ENCODE data around the gene LSMEM2. TPM values are rescaled to one million over a fixed set of nuclear protein-coding genes. Genes with fewer than 3 reads are reported as not detected.
"Not testable (repeated sequence)": the region's sequence is repeated elsewhere in the genome, so short reads cannot be mapped to it uniquely, and the experiment has no call there.

LSMEM2 gene
- total RNA-seq, 1 donor from 2014 or later, result not detected

GRCh38 chr3:50239649-50240048 lies 39.2 kb upstream of the LSMEM2 start:
- H3K27ac Mint-ChIP-seq, result peak overlapping the region; percentile 72

GRCh38 chr3:50241163-50241562 lies 37.7 kb upstream of the LSMEM2 start:
- H3K27ac Mint-ChIP-seq, result peak overlapping the region; percentile 94
- intact Hi-C loops (cut with micrococcal nuclease), result no loop called here
- no peaks in the 10 kb centered on the region for H3K27me3 Mint-ChIP-seq (ENCODE audit: insufficient read depth)
- H3K9me3 Mint-ChIP-seq, result no peaks in the 10 kb centered on the region
- H3K36me3 Mint-ChIP-seq (ENCODE audit: low read depth), result peaks cover 21% of the 10 kb centered on the region
- H3K4me3 Mint-ChIP-seq, result peak overlapping the region; percentile 74
- peaks cover 72% of the 10 kb centered on the region for H3K4me1 Mint-ChIP-seq (ENCODE audit: low read depth)
- DNase-seq (ENCODE audit: low spot score), result no peak

More at GRCh38 chr3:50239649-50240048, 39.2 kb upstream of the LSMEM2 start:
- intact Hi-C loops (cut with micrococcal nuclease), result loop anchor here (2.0 to 5.0 kb wide), 4 partner anchors 383 to 897 kb away; partner anchors contain the start of genes APEH, GMPPB, TRAIP and USP4
- H3K9me3 Mint-ChIP-seq, result no peaks in the 10 kb centered on the region
- peak overlapping the region; percentile 99 for H3K4me3 Mint-ChIP-seq
- H3K36me3 Mint-ChIP-seq (ENCODE audit: low read depth), result peaks cover 21% of the 10 kb centered on the region
- no peak for DNase-seq (ENCODE audit: low spot score)
- peaks cover 67% of the 10 kb centered on the region for H3K4me1 Mint-ChIP-seq (ENCODE audit: low read depth)
- H3K27me3 Mint-ChIP-seq (ENCODE audit: insufficient read depth), result no peaks in the 10 kb centered on the region

- Mint-ChIP-seq H3K4me1 (ENCODE audit: low read depth) (peaks cover 79% of the 10 kb centered on the region), H3K4me3 (peak overlapping the region; percentile 81)
Measured at GRCh38 chr3:50241713-50242380, 37.0 kb upstream of the LSMEM2 start.

GRCh38 chr3:50242381-50242770 lies 36.5 kb upstream of the LSMEM2 start:
- intact Hi-C loops (cut with micrococcal nuclease), result no loop called here
- peak overlapping the region; percentile 94 for H3K27ac Mint-ChIP-seq
- DNase-seq (ENCODE audit: low spot score), result no peak
- H3K27me3 Mint-ChIP-seq (ENCODE audit: insufficient read depth), result no peaks in the 10 kb centered on the region
- peak overlapping the region; percentile 81 for H3K4me3 Mint-ChIP-seq
- H3K4me1 Mint-ChIP-seq (ENCODE audit: low read depth), result peaks cover 84% of the 10 kb centered on the region
- peaks cover 21% of the 10 kb centered on the region for H3K36me3 Mint-ChIP-seq (ENCODE audit: low read depth)
- no peaks in the 10 kb centered on the region for H3K9me3 Mint-ChIP-seq

More at GRCh38 chr3:50241713-50242380, 37.0 kb upstream of the LSMEM2 start:
- no peak for DNase-seq (ENCODE audit: low spot score)
- H3K36me3 Mint-ChIP-seq (ENCODE audit: low read depth), result peaks cover 21% of the 10 kb centered on the region
- no peaks in the 10 kb centered on the region for H3K9me3 Mint-ChIP-seq
- intact Hi-C loops (cut with micrococcal nuclease), result no loop called here
- no peaks in the 10 kb centered on the region for H3K27me3 Mint-ChIP-seq (ENCODE audit: insufficient read depth)
- H3K27ac Mint-ChIP-seq, result peak overlapping the region; percentile 94

- H3K27ac Mint-ChIP-seq, result peak overlapping the region; percentile 94
- DNase-seq (ENCODE audit: low spot score), result no peak
- intact Hi-C loops (cut with micrococcal nuclease), result no loop called here
- no peaks in the 10 kb centered on the region for H3K27me3 Mint-ChIP-seq (ENCODE audit: insufficient read depth)
- H3K36me3 Mint-ChIP-seq (ENCODE audit: low read depth), result peaks cover 20% of the 10 kb centered on the region
- peak overlapping the region; percentile 81 for H3K4me3 Mint-ChIP-seq
- no peaks in the 10 kb centered on the region for H3K9me3 Mint-ChIP-seq
- H3K4me1 Mint-ChIP-seq (ENCODE audit: low read depth), result peaks cover 85% of the 10 kb centered on the region
Measured at GRCh38 chr3:50242851-50243542, 35.9 kb upstream of the LSMEM2 start.

- no peak for DNase-seq (ENCODE audit: low spot score)
- Mint-ChIP-seq H3K4me1 (ENCODE audit: low read depth) (peaks cover 83% of the 10 kb centered on the region), H3K27me3 (ENCODE audit: insufficient read depth) (no peaks in the 10 kb centered on the region), H3K36me3 (ENCODE audit: low read depth) (peaks cover 19% of the 10 kb centered on the region), H3K9me3 (no peaks in the 10 kb centered on the region), H3K4me3 (peak overlapping the region; percentile 28), H3K27ac (peak overlapping the region; percentile 94)
- intact Hi-C loops (cut with micrococcal nuclease), result no loop called here
Measured at GRCh38 chr3:50243543-50243895, 35.4 kb upstream of the LSMEM2 start.

GRCh38 chr3:50244813-50245212 lies 34.1 kb upstream of the LSMEM2 start:
- Mint-ChIP-seq H3K36me3 (ENCODE audit: low read depth) (peaks cover 14% of the 10 kb centered on the region), H3K4me1 (ENCODE audit: low read depth) (peaks cover 71% of the 10 kb centered on the region), H3K4me3 (peak overlapping the region; percentile 26), H3K27ac (peak overlapping the region; percentile 98)
- intact Hi-C loops (cut with micrococcal nuclease); H3K9me3 Mint-ChIP-seq; H3K27me3 Mint-ChIP-seq (ENCODE audit: insufficient read depth); DNase-seq (ENCODE audit: low spot score): not testable (repeated sequence)

- Mint-ChIP-seq H3K27me3 (ENCODE audit: insufficient read depth) (no peaks in the 10 kb centered on the region), H3K4me3 (peak overlapping the region; percentile 82), H3K27ac (peak overlapping the region; percentile 98), H3K9me3 (no peaks in the 10 kb centered on the region), H3K36me3 (ENCODE audit: low read depth) (peaks cover 11% of the 10 kb centered on the region), H3K4me1 (ENCODE audit: low read depth) (peaks cover 70% of the 10 kb centered on the region)
- no peak for DNase-seq (ENCODE audit: low spot score)
- intact Hi-C loops (cut with micrococcal nuclease), result no loop called here
Measured at GRCh38 chr3:50245251-50245745, 33.6 kb upstream of the LSMEM2 start.

GRCh38 chr3:50245831-50246516 lies 32.9 kb upstream of the LSMEM2 start:
- no peaks in the 10 kb centered on the region for H3K27me3 Mint-ChIP-seq (ENCODE audit: insufficient read depth)
- H3K4me3 Mint-ChIP-seq, result peak overlapping the region; percentile 82
- intact Hi-C loops (cut with micrococcal nuclease), result loop anchor here (1.0 kb wide), 8 partner anchors 8 to 317 kb away; partner anchors contain the start of genes HYAL3, MON1A and NAA80
- H3K9me3 Mint-ChIP-seq, result no peaks in the 10 kb centered on the region
- peaks cover 70% of the 10 kb centered on the region for H3K4me1 Mint-ChIP-seq (ENCODE audit: low read depth)
- peak; percentile 88 for DNase-seq (ENCODE audit: low spot score)
- peaks cover 12% of the 10 kb centered on the region for H3K36me3 Mint-ChIP-seq (ENCODE audit: low read depth)
- peak overlapping the region; percentile 98 for H3K27ac Mint-ChIP-seq

GRCh38 chr3:50246517-50246954 lies 32.4 kb upstream of the LSMEM2 start:
- Mint-ChIP-seq H3K4me1 (ENCODE audit: low read depth) (peaks cover 70% of the 10 kb centered on the region), H3K36me3 (ENCODE audit: low read depth) (peaks cover 14% of the 10 kb centered on the region), H3K4me3 (peak overlapping the region; percentile 82), H3K27ac (peak overlapping the region; percentile 98), H3K27me3 (ENCODE audit: insufficient read depth) (no peaks in the 10 kb centered on the region), H3K9me3 (no peaks in the 10 kb centered on the region)
- intact Hi-C loops (cut with micrococcal nuclease), result loop anchor here (1.0 kb wide), 8 partner anchors 8 to 317 kb away; partner anchors contain the start of genes HYAL3, MON1A and NAA80
- peak; percentile 80 for DNase-seq (ENCODE audit: low spot score)

GRCh38 chr3:50248387-50248786 lies 30.5 kb upstream of the LSMEM2 start:
- Mint-ChIP-seq H3K4me3 (peak overlapping the region; percentile 51), H3K27ac (peak overlapping the region; percentile 91), H3K4me1 (ENCODE audit: low read depth) (peaks cover 53% of the 10 kb centered on the region), H3K9me3 (no peaks in the 10 kb centered on the region), H3K36me3 (ENCODE audit: low read depth) (peaks cover 10% of the 10 kb centered on the region), H3K27me3 (ENCODE audit: insufficient read depth) (no peaks in the 10 kb centered on the region)
- intact Hi-C loops (cut with micrococcal nuclease), result no loop called here
- DNase-seq (ENCODE audit: low spot score), result no peak

- intact Hi-C loops (cut with micrococcal nuclease), result no loop called here
- Mint-ChIP-seq H3K4me3 (no peak overlapping the region), H3K4me1 (ENCODE audit: low read depth) (peaks cover 45% of the 10 kb centered on the region), H3K36me3 (ENCODE audit: low read depth) (peaks cover 11% of the 10 kb centered on the region), H3K27me3 (ENCODE audit: insufficient read depth) (no peaks in the 10 kb centered on the region), H3K27ac (no peak overlapping the region), H3K9me3 (no peaks in the 10 kb centered on the region)
- no peak for DNase-seq (ENCODE audit: low spot score)
Measured at GRCh38 chr3:50249457-50249856, 29.4 kb upstream of the LSMEM2 start.

Data from activated T-helper 1 cell treated with anti-CD3 and anti-CD28 coated beads, Interleukin-12 subunit alpha, Interleukin-12 subunit beta, Interleukin-2, Interleukin-4 antibody, amounts not matched to agents 30 ng/mL and 10 ng/mL and 1 ng/mL, durations not matched to agents 14 hours and 24 hours and 36 hours (primary cell).